ENCODE measurements around the gene EXT2.

The EXT2 gene

GRCh38 chr11:44226490-44226889, 131.0 kb downstream of the EXT2 start:
- no peak for DNase-seq (ENCODE audit: low spot score)
- TF ChIP-seq CTCF (IDR thresholded peaks at IDR 0.05; ENCODE audit: extremely low read depth, insufficient read depth, missing control alignments) = no peak
- in situ Hi-C loops (cut with MboI; ENCODE audit: low pct_unique_long_range_greater_than_20kb, low sequenced_read_pairs, unreplicated experiment) = no loop called here

GRCh38 chr11:44226945-44227344, 131.5 kb downstream of the EXT2 start:
- in situ Hi-C loops (cut with MboI; ENCODE audit: low pct_unique_long_range_greater_than_20kb, low sequenced_read_pairs, unreplicated experiment) = no loop called here
- TF ChIP-seq CTCF (IDR thresholded peaks at IDR 0.05; ENCODE audit: extremely low read depth, insufficient read depth, missing control alignments) = no peak
- DNase-seq (ENCODE audit: low spot score) = no peak

GRCh38 chr11:44228379-44228778, 132.9 kb downstream of the EXT2 start:
- no peak for DNase-seq (ENCODE audit: low spot score)
- TF ChIP-seq CTCF (IDR thresholded peaks at IDR 0.05; ENCODE audit: extremely low read depth, insufficient read depth, missing control alignments) = no peak
- in situ Hi-C loops (cut with MboI; ENCODE audit: low pct_unique_long_range_greater_than_20kb, low sequenced_read_pairs, unreplicated experiment) = no loop called here

GRCh38 chr11:44229098-44229497, 133.6 kb downstream of the EXT2 start:
- in situ Hi-C loops (cut with MboI; ENCODE audit: low pct_unique_long_range_greater_than_20kb, low sequenced_read_pairs, unreplicated experiment) = no loop called here
- TF ChIP-seq CTCF (IDR thresholded peaks at IDR 0.05; ENCODE audit: extremely low read depth, insufficient read depth, missing control alignments) = no peak
- no peak for DNase-seq (ENCODE audit: low spot score)

- in situ Hi-C loops (cut with MboI; ENCODE audit: low pct_unique_long_range_greater_than_20kb, low sequenced_read_pairs, unreplicated experiment) = no loop called here
- DNase-seq (ENCODE audit: low spot score) = no peak
Measured at GRCh38 chr11:44229624-44230023, 134.1 kb downstream of the EXT2 start.

GRCh38 chr11:44235765-44236201, 140.3 kb downstream of the EXT2 start:
- in situ Hi-C loops (cut with MboI; ENCODE audit: low pct_unique_long_range_greater_than_20kb, low sequenced_read_pairs, unreplicated experiment) = no loop called here
- DNase-seq (ENCODE audit: low spot score) = no peak
- TF ChIP-seq CTCF (IDR thresholded peaks at IDR 0.05; ENCODE audit: extremely low read depth, insufficient read depth, missing control alignments) = no peak

More at GRCh38 chr11:44229624-44230023, 134.1 kb downstream of the EXT2 start:
- TF ChIP-seq CTCF (IDR thresholded peaks at IDR 0.05; ENCODE audit: extremely low read depth, insufficient read depth, missing control alignments) = no peak

- no peak for DNase-seq (ENCODE audit: low spot score)
- in situ Hi-C loops (cut with MboI; ENCODE audit: low pct_unique_long_range_greater_than_20kb, low sequenced_read_pairs, unreplicated experiment) = no loop called here
- TF ChIP-seq CTCF (IDR thresholded peaks at IDR 0.05; ENCODE audit: extremely low read depth, insufficient read depth, missing control alignments) = no peak
Measured at GRCh38 chr11:44236296-44236695, 140.8 kb downstream of the EXT2 start.
